GM19397 (cell line): ENCODE results near the gene A2M.

Experiments used
- ATAC-seq: cut with Tn5 transposase; IDR thresholded peaks from one replicate; pipeline ENCODE4 v1.9.1; 2021; ENCODE audit warnings: mild to moderate bottlenecking, moderate library complexity; ENCODE audit not compliant: unreplicated experiment

The A2M gene

GRCh38 chr12:9122091-9122609 lies 6.4 kb upstream of the A2M start:
- ATAC-seq, result no peak

GRCh38 chr12:9120487-9121184 lies 4.9 kb upstream of the A2M start:
- ATAC-seq, result no peak

- no peak for ATAC-seq
Observed at GRCh38 chr12:9118158-9118557, 2.4 kb upstream of the A2M start.

GRCh38 chr12:9114946-9115345 lies 773 bp downstream of the A2M start:
- ATAC-seq, result no peak

- no peak for ATAC-seq
Observed at GRCh38 chr12:9113987-9114309, 1.8 kb downstream of the A2M start.

GRCh38 chr12:9113296-9113986 lies 2.3 kb downstream of the A2M start:
- ATAC-seq, result no peak

GRCh38 chr12:9112076-9112853 lies 3.5 kb downstream of the A2M start:
- no peak for ATAC-seq

- no peak for ATAC-seq
Observed at GRCh38 chr12:9111525-9111924, 4.2 kb downstream of the A2M start.

- no peak for ATAC-seq
Observed at GRCh38 chr12:9109737-9110491, 5.8 kb downstream of the A2M start.

GRCh38 chr12:9109213-9109522 lies 6.6 kb downstream of the A2M start:
- ATAC-seq, result no peak

- ATAC-seq, result no peak
Observed at GRCh38 chr12:9108504-9109212, 7.1 kb downstream of the A2M start.

- no peak for ATAC-seq
Observed at GRCh38 chr12:9107542-9107873, 8.2 kb downstream of the A2M start.

- ATAC-seq, result no peak
Observed at GRCh38 chr12:9106610-9107541, 8.8 kb downstream of the A2M start.

- no peak for ATAC-seq
Observed at GRCh38 chr12:9106067-9106466, 9.7 kb downstream of the A2M start.

- ATAC-seq, result no peak
Observed at GRCh38 chr12:9104767-9105423, 10.8 kb downstream of the A2M start.

- ATAC-seq, result no peak
Observed at GRCh38 chr12:9104087-9104486, 11.6 kb downstream of the A2M start.

GRCh38 chr12:9103050-9103849 lies 12.5 kb downstream of the A2M start:
- ATAC-seq, result no peak

GRCh38 chr12:9101018-9101687 lies 14.6 kb downstream of the A2M start:
- ATAC-seq, result no peak
